Breast epithelium (tissue), 3 donors: ENCODE measurements around the gene ARL14EPL.

Experiments
- CTCF ChIP-seq, 3 donors: fragments of 450-650 bp; IDR thresholded peaks; one replicate each; pipeline ENCODE4 v1.5.1; 2016 to 2017; ENCODE audit warnings: antibody characterized with exemption in 3 of 3, mild to moderate bottlenecking in 3 of 3, moderate library complexity in 3 of 3
- POLR2A ChIP-seq: fragments of 450-650 bp; IDR thresholded peaks from one replicate; pipeline ENCODE4 v1.6.1; 2016; ENCODE audit warnings: antibody characterized with exemption, mild to moderate bottlenecking, moderate library complexity
- POLR2AphosphoS5 ChIP-seq, 3 donors: sonication (generic); formaldehyde crosslinking; IDR thresholded peaks; one replicate each; pipeline ENCODE4 v1.6.1; 2017; ENCODE audit warnings: antibody characterized with exemption in 3 of 3

DNA sequence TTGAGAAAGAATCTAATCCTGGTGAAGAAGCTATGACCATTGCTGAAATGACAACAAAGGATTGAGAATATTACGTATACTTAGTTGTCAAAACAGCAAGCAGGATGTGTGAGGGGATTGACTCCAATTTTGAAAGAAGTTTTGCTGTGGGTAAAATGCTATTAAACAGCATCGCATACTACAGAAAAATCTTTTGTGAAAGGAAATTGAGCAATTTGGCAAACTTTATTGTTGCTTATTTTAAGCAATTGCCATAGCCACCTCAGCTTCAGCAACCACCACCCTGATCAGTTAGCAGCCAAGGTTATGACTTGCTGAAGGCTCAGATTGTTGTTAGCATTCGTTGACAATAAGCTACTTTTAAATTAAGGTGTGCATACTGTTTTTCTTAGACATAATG lies 22.5 kb upstream of the ARL14EPL start:
- no peak for TF ChIP-seq CTCF (IDR thresholded peaks at IDR 0.05)
- no peak for TF ChIP-seq POLR2AphosphoS5 (IDR thresholded peaks at IDR 0.05)
- TF ChIP-seq POLR2A: no peak
